ENCODE data around the gene SMC1B. TPM values are rescaled to one million over a fixed set of nuclear protein-coding genes. Genes with fewer than 3 reads are reported as not detected.

Gene SMC1B
- total and polyA plus RNA-seq, 9 of the 15 experiments (the other 6 are each of a cell fraction or from before 2014, with no cell fraction given): 0.03 TPM; not detected in 8

DNA sequence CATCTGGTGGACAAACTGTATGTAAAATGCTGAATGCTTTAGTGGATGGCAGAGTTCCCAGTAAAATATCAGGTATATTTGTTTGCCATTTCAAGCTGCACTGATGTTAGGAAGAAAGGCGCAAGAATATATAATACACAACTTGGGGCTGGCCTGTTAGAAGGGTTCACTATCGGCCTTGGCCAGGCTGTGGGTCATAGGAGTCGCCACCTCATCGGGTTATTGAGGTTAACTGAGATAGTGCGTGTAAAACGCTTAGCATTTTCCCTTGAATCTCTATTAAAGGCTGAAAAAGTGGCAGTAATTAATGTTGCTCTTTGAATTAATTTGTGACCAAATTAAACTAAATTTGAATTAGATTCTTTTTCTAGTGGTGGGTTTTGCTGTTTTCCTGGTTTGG, 98.6 kb downstream of the SMC1B start (continued):
- TF ChIP-seq ILF3 (IDR thresholded peaks at IDR 0.05; ENCODE audit: borderline replicate concordance) (0 out of 2 replicates have a peak, but pooled peaks have one; percentile 28), EP400 (IDR thresholded peaks at IDR 0.05) (no peak), PURB (CRISPR knock-in tag; IDR thresholded peaks at IDR 0.05; ENCODE audit: low read depth) (no peak), POLR2B (IDR thresholded peaks at IDR 0.05; ENCODE audit: low read depth, partially characterized antibody) (no peak), SRF (CRISPR knock-in tag; IDR thresholded peaks at IDR 0.05) (no peak), KLF6 (CRISPR knock-in tag; IDR thresholded peaks at IDR 0.05; ENCODE audit: borderline replicate concordance) (no peak), ZFX (CRISPR knock-in tag; IDR thresholded peaks at IDR 0.05) (no peak), POLR2AphosphoS5 (IDR thresholded peaks at IDR 0.05; ENCODE audit: control insufficient read depth, insufficient read depth, low read depth, low read length) (0 out of 2 replicates have a peak, but pooled peaks have one; percentile 21), CBFA2T2 (conservative IDR thresholded peaks at IDR 0.05) (peak; percentile 51), HDGF (IDR thresholded peaks at IDR 0.05) (no peak), FOSL1 (tag; conservative IDR thresholded peaks at IDR 0.05) (peak; percentile 28)
- TF ChIP-seq, protein P1, sequence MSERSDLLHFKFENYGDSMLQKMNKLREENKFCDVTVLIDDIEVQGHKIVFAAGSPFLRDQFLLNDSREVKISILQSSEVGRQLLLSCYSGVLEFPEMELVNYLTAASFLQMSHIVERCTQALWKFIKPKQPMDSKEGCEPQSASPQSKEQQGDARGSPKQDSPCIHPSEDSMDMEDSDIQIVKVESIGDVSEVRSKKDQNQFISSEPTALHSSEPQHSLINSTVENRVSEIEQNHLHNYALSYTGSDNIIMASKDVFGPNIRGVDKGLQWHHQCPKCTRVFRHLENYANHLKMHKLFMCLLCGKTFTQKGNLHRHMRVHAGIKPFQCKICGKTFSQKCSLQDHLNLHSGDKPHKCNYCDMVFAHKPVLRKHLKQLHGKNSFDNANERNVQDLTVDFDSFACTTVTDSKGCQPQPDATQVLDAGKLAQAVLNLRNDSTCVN (CRISPR knock-in tag; IDR thresholded peaks at IDR 0.05): no peak
- TF ChIP-seq, protein P2, sequence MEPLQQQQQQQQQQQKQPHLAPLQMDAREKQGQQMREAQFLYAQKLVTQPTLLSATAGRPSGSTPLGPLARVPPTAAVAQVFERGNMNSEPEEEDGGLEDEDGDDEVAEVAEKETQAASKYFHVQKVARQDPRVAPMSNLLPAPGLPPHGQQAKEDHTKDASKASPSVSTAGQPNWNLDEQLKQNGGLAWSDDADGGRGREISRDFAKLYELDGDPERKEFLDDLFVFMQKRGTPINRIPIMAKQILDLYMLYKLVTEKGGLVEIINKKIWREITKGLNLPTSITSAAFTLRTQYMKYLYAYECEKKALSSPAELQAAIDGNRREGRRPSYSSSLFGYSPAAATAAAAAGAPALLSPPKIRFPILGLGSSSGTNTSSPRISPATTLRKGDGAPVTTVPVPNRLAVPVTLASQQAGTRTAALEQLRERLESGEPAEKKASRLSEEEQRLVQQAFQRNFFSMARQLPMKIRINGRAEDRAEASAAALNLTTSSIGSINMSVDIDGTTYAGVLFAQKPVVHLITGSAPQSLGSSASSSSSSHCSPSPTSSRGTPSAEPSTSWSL (CRISPR knock-in tag; IDR thresholded peaks at IDR 0.05; ENCODE audit: borderline replicate concordance): no peak

Measured in K562 (cell line).